Iris pigment epithelial cell (primary cell): ENCODE results near the gene ATXN7L3B.

ENCODE experiments used
- DNase-seq: peaks from one replicate; pipeline ENCODE4 v3.0.0-alpha.2; 2011; ENCODE audit warnings: low read depth

The ATXN7L3B gene

DNA sequence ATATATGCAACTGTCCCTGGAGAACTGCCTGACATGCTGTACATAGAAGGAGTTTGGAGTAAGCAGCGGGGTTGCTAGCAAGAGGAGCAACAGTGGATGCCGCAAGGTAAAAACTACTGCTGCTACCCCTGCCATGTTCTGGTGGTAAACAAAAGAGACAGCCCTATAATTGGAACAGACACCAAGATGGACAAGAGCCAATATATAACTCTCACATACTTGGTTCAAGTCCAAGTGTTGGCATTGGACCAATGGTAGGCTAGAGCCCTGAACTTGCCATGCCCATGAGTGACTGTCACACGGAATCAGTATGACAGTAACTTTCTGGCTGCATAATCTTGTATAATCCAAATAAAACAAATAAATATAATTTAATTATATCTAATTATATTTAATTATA lies 13.7 kb downstream of the ATXN7L3B start:
- DNase-seq, result no peak

DNA sequence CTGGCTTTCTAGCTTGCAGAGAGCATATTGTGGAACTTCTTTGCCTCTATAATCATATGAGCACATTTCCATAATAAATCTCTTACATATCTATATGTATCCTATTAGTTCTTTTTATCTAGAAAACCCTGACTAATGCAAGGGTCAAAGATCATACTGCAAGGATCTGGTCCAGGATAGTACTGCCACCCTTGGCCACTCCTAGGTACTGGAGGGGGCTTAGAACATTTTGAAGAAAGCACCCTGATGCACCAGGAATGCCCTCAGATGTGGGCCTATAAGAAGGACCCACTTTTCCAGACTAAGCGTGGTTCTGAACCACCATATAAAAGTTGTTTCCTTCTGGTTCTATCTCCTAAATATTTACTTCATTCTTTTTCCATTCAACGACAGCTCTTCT lies 14.6 kb downstream of the ATXN7L3B start:
- no peak for DNase-seq

DNA sequence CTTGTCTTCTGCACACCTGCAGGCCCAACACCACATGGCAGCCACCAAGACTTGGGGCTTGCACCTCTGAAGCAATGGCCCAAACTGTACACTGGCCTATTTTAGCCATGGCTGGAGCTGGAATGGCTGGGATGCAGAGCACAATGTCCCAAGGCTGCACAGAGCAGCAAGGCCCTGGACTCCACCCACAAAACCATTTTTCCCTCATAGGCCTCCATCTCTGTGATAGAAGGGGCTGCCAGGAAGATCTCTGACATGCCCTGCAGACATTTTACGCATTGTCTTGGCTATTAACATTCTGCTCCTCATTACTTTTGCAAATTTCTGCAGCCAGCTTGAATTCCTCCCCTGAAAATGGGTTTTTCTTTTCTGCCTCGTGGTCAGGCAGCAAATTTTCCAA lies 22.1 kb downstream of the ATXN7L3B start:
- no peak for DNase-seq

DNA sequence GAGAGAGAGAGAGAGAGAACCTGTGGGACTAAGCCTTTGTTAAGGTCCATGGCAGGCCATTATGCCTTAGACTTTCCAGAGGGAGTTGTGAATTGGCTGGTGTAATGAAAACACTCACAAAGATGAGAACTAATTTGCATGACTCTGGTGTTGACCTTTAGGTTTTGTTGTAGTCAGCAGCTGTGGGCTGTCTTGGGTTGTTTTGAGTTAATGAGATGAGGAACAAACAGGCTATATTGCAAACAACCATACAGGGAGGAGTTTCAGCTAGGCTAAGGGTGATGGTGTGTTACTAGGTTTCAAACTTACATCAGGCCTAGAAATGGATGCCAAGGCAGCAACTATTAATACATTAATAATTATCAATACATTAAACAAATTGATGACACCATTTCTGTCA lies 26.3 kb downstream of the ATXN7L3B start:
- no peak for DNase-seq

DNA sequence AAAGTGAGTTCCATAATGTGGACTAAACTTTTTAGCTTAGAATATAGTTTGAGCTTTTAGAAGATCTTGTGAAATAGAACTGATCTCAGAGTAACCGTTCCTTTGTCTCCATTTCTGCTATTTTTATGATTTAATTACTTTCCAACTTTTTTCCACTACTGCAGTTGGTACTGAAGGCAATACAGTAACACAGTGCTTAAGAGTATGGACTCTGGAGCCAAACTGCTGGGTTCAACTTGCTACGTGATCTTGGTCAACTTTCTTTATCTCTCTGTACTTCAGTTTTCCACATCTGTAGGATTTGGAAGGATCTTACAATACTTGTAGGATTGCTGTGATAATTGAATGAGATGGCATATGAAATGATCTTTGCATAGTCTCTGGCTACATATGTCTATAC lies 40.9 kb downstream of the ATXN7L3B start:
- DNase-seq, result no peak

DNA sequence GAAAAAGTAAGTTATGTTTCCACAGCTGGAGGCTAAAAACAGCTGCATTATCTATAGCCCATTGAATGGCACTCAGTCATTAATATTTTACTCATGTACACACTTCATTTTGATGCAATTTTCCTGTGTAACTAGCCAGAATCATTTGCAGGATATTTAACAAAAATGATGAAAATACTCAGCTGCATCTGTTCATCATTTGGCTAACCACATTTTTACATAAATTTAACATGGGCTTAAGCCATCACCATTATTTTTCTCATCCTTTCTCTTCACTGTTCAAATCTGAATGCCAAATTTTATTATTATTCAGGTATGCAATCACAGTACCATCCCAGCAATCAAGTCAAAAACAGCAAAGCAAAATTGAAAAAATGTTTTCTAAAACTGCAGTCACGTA lies 41.8 kb downstream of the ATXN7L3B start:
- DNase-seq, result no peak

DNA sequence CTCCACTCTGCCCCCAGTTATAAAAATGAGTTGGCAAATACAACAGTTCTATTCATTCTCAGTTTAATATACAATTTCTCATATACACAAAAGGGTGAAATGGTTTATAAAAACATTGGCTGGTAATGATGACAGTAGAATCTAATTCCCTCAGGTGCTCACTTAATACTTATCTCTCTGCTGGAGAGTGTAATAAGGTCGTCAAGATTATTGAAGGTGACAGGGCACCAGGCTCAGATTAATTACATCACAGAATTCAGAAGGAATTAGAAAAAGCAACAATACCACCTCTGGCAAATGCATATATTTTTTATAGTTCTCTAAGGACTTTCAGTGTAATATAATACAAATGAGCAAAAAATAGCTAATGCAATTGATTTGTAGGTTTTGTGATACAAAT lies 42.3 kb downstream of the ATXN7L3B start:
- DNase-seq, result no peak

DNA sequence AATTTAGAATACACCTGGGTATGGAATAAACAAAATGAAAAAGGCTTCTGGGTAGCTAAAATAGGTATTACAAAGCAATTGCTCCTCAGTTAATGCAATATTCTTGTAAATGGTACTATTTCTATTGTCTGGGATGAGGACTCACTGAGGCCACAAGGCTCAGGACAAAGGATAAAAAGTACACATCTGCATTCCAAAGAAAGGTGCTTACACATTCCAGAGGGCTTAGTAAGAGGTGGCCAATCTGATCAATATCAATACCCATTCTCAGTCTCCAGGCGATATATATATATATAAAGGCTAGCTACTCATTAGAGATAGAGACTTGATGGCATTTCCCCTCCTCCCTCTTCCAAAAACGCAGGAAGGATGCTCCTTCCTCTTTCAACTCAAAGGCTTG lies 43.8 kb downstream of the ATXN7L3B start:
- DNase-seq, result no peak

DNA sequence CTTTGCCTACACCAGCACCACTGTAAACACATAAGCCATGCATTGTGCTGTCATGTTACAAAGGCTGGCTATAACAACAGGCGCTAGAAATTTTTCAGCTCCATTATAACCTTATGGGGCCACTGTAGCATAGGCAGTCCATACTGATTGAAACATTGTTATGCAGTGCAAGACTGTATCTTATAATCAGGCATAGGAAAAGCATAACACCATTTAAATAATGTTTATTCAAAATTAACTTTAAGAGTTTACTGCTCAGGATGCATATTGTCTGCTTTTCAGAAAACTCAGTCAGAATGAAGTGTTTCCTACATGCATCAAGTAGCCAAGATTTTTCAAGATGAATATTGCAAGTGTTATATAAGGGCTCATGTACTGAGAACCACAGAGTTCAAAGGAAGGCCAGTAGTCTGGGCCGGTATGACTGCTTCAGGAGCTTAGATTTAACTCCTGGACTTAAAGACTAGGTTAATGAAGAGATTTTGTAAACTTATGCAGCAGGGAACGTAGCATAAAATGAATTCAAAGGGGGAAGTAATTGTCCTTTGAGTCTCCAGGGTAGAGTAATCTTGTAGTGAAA lies 46.9 kb downstream of the ATXN7L3B start:
- DNase-seq, result peak; percentile 16

DNA sequence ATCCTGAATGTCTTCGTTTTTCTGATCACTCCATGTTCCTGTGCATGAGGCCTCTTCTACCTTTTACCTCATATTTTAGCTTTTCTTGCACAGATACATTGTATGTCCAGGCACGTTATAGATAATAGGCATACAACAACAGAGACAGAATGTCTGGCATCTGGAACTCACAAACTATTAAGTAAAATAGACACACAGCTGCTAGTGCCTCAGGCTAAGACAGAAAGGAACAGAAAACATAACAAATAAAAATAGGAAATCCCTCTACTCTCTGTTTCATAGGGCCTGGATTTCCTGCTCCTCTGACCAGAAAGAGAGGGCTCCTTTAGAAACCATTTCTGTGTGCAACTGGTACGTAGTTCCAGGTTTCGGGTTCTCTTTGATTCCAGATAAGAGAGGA lies 48.6 kb downstream of the ATXN7L3B start:
- DNase-seq, result no peak
